Ecto neural progenitor cell (in vitro differentiated cells): ENCODE measurements around the gene TMSB15C.

Experiments used
- DNase-seq: peaks from one replicate; pipeline ENCODE4 v3.0.0-alpha.2; 2018; ENCODE audit warnings: low spot score

The TMSB15C gene

DNA sequence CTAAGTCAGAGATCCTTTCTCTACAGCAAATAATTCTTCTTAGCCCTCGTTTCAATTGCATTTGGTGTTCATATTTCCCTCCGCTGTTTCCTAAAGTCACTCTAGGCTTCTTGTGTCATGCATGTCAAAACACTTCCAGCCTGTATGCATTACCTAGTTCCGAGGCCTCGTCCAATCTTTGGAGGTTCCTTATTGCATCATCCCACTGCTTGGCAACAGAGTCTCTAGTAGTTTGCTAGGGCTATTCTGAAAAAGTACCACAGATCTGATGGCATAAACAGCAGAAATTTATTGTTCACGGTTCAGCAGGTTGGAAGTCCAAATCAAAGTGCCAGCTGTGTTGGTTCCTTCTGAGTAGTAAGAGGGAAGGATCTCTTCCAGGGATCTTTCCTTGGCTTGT, 30.4 kb downstream of the TMSB15C start:
- no peak for DNase-seq

GRCh38 chrX:104041003-104041402, 35.0 kb downstream of the TMSB15C start:
- DNase-seq = no peak

DNA sequence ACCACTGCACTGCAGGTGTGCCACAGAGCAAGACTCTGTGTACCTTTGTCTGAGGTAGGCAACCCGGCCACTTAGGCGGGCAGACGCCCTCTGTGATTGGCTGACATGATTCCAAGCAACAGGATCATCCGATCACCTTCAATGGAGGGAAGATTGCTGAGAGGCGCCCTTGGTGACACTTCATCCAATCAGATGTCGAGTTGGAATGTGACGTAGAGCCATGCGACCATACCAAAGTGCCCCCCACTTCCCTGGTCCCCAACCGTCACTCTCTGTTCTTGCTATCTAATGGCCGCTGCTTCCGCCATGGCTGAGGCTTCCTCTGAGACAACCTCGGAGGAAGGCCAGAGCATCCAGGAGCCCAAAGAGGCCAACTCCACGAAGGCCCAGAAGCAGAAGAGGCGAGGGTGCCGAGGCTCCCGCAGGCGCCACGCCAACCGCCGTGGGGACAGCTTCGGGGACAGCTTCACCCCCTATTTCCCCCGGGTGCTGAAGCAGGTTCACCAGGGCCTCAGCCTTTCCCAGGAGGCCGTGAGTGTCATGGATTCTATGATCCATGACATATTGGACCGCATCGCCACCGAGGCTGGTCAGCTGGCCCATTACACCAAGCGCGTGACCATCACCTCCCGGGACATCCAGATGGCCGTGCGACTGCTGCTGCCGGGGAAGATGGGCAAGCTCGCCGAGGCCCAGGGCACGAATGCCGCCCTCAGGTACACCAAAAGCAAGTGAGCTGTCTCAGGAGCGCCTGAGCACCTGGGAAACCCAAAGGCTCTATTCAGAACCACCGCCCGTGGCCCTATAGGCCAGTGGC, 36.1 kb downstream of the TMSB15C start, which contains the start of gene H2BW2:
H2BW2 (plus strand) TSS at position 268 of the 817 bp plus-strand sequence; CDS start at position 307, 39 bp downstream.
- DNase-seq = no peak
